Activated naive CD8-positive, alpha-beta T cell (primary cell): ENCODE data around the gene ARV1.

Experiments used
- H3K27ac Mint-ChIP-seq: one replicate; pipeline ENCODE4 v1.8.0; 2021; ENCODE audit warnings: mixed read lengths
- H3K27me3 Mint-ChIP-seq: one replicate; pipeline ENCODE4 v1.8.0; 2021; ENCODE audit warnings: mixed read lengths
- H3K36me3 Mint-ChIP-seq: one replicate; pipeline ENCODE4 v1.8.0; 2021; ENCODE audit warnings: mixed read lengths
- H3K4me1 Mint-ChIP-seq: one replicate; pipeline ENCODE4 v1.8.0; 2021; ENCODE audit warnings: low read depth, mixed read lengths
- H3K4me3 Mint-ChIP-seq: one replicate; pipeline ENCODE4 v1.8.0; 2021; ENCODE audit warnings: mild to moderate bottlenecking, mixed read lengths
- H3K9me3 Mint-ChIP-seq: one replicate; pipeline ENCODE4 v1.8.0; 2021; ENCODE audit warnings: low read depth, mixed read lengths

ARV1 gene

GRCh38 chr1:230978491-230979388, at the start of gene ARV1, which contains the start of gene TTC13:
Gene ARV1 (plus strand): TSS chr1:230979094. CDS start chr1:230979106, 12 bp downstream.
Gene TTC13 (minus strand): TSS chr1:230978861. CDS start chr1:230978830, 31 bp downstream.
- Mint-ChIP-seq H3K4me3 (peak within 1 kb of the TSS; percentile 98), H3K27ac (peak within 1 kb of the TSS; percentile 98), H3K27me3 (no peaks in the 10 kb centered on the region), H3K9me3 (no peaks in the 10 kb centered on the region), H3K4me1 (peaks cover 46% of the 10 kb centered on the region), H3K36me3 (peaks cover 2% of the 10 kb centered on the region)

- Mint-ChIP-seq H3K27ac (no peak overlapping the region), H3K36me3 (peaks cover 6% of the 10 kb centered on the region), H3K27me3 (no peaks in the 10 kb centered on the region), H3K4me1 (no peaks in the 10 kb centered on the region), H3K4me3 (no peak overlapping the region), H3K9me3 (no peaks in the 10 kb centered on the region)
These were observed 47.9 kb upstream of the ARV1 start for GRCh38 chr1:230930986-230931385.

GRCh38 chr1:230935852-230936251, 43.0 kb upstream of the ARV1 start:
- no peaks in the 10 kb centered on the region for H3K9me3 Mint-ChIP-seq
- peaks cover 10% of the 10 kb centered on the region for H3K36me3 Mint-ChIP-seq
- no peak overlapping the region for H3K4me3 Mint-ChIP-seq
- no peak overlapping the region for H3K27ac Mint-ChIP-seq
- H3K27me3 Mint-ChIP-seq: no peaks in the 10 kb centered on the region
- H3K4me1 Mint-ChIP-seq: peaks cover 4% of the 10 kb centered on the region

DNA sequence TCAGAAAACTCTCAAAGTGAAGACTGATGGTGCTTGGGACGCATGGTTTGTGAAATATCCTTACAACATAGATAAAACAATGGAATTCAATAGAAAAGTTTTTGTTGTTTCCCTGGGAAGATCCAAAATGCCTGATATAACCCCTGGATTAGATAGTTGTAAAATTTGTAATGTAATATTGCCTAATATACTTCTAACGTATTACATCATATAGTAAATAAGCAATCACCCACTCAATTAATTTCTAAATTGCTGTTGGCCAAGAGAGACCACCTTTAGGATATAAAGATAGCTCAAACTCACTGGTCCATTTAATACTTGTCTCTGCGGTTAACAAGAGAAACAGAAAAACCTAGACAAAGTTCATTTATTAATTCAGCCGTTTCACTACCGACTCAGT, 42.4 kb upstream of the ARV1 start:
- no peak overlapping the region for H3K4me3 Mint-ChIP-seq
- peaks cover 10% of the 10 kb centered on the region for H3K36me3 Mint-ChIP-seq
- no peak overlapping the region for H3K27ac Mint-ChIP-seq
- H3K9me3 Mint-ChIP-seq: no peaks in the 10 kb centered on the region
- peaks cover 4% of the 10 kb centered on the region for H3K4me1 Mint-ChIP-seq
- H3K27me3 Mint-ChIP-seq: no peaks in the 10 kb centered on the region

DNA sequence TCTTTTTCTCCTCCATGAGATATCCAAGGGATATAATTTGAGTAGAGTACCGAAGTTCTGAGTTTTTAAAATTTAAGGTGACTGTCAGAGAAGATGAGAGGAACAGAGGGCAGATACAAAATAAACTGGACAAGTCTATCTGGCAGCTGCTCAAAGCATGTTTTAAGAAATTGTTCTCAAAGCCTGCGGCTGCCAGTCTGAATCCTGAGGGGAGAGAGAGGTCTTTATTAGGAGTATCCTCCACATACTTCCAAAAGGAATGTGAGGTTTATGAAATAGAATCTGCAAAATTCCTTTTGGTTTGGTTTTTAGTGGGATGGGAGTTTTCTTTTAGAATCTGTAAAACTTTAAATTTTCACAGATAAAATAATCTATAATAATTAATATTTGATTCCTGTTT, 41.5 kb upstream of the ARV1 start:
- H3K4me1 Mint-ChIP-seq: peaks cover 4% of the 10 kb centered on the region
- H3K27me3 Mint-ChIP-seq: no peaks in the 10 kb centered on the region
- H3K36me3 Mint-ChIP-seq: peaks cover 10% of the 10 kb centered on the region
- H3K27ac Mint-ChIP-seq: no peak overlapping the region
- no peaks in the 10 kb centered on the region for H3K9me3 Mint-ChIP-seq
- no peak overlapping the region for H3K4me3 Mint-ChIP-seq

DNA sequence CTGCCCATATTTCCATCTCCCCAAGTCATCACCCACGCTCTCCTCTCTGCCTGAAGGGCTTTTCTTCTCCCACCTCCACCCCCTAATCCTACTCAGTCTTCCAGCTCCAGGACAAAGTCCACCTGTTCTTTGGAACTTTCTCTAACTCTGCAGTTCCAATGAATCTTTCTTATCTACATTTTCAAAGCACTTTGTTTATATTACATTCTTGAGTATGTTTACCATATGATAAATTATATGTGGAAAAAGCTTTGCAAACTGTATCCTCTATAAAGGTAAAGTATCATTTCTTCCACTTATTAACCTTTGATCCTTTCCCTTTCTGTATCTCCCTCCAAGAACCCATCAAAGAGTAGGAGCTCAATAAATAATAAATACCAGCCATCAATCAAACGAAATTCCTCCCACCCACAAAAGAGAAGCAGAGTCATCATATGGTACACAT, 39.9 kb upstream of the ARV1 start:
- Mint-ChIP-seq H3K27me3 (no peaks in the 10 kb centered on the region), H3K4me3 (no peak overlapping the region), H3K9me3 (no peaks in the 10 kb centered on the region), H3K4me1 (peaks cover 4% of the 10 kb centered on the region), H3K27ac (peak overlapping the region; percentile 54), H3K36me3 (peaks cover 8% of the 10 kb centered on the region)

DNA sequence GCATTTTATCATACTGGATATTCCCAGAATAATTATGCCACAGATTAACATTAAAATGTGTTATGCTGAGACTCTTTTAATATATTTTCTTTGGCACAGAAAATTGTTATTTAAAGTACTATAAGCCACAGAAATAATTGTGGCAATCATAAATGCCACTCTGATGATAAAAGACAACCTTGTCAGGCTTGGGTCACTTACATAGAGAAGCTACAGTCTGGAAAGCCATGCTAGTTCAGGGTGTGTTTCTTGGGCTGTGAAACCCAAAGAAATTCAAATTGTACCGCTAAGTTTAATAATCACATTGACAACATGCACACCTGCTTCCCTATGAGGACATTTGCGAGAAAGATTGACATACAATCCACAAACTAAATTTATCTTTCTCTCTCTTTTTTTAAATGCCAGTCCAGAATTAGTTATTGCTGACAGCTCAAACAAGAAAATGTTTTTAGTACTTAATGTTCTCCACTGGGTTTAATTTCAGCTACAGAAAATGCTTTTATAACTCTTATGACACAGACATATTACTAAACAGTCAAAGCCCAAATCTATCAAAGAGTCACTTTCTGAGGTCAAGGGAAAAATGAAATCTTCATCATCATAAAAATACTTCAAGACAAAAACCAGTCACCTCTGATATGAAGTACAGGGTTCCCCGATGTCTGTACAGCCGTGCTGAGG, 38.9 kb upstream of the ARV1 start:
- no peaks in the 10 kb centered on the region for H3K27me3 Mint-ChIP-seq
- H3K9me3 Mint-ChIP-seq: no peaks in the 10 kb centered on the region
- no peak overlapping the region for H3K27ac Mint-ChIP-seq
- peaks cover 4% of the 10 kb centered on the region for H3K4me1 Mint-ChIP-seq
- H3K4me3 Mint-ChIP-seq: no peak overlapping the region
- H3K36me3 Mint-ChIP-seq: peaks cover 9% of the 10 kb centered on the region

- Mint-ChIP-seq H3K27me3 (no peaks in the 10 kb centered on the region), H3K4me1 (peaks cover 4% of the 10 kb centered on the region), H3K36me3 (peaks cover 9% of the 10 kb centered on the region), H3K9me3 (no peaks in the 10 kb centered on the region), H3K4me3 (no peak overlapping the region), H3K27ac (no peak overlapping the region)
These were observed 38.0 kb upstream of the ARV1 start for GRCh38 chr1:230940848-230941247.

- no peaks in the 10 kb centered on the region for H3K9me3 Mint-ChIP-seq
- no peaks in the 10 kb centered on the region for H3K27me3 Mint-ChIP-seq
- H3K36me3 Mint-ChIP-seq: peaks cover 12% of the 10 kb centered on the region
- peaks cover 3% of the 10 kb centered on the region for H3K4me1 Mint-ChIP-seq
- H3K4me3 Mint-ChIP-seq: no peak overlapping the region
- no peak overlapping the region for H3K27ac Mint-ChIP-seq
These were observed 35.8 kb upstream of the ARV1 start for GRCh38 chr1:230943048-230943593.

DNA sequence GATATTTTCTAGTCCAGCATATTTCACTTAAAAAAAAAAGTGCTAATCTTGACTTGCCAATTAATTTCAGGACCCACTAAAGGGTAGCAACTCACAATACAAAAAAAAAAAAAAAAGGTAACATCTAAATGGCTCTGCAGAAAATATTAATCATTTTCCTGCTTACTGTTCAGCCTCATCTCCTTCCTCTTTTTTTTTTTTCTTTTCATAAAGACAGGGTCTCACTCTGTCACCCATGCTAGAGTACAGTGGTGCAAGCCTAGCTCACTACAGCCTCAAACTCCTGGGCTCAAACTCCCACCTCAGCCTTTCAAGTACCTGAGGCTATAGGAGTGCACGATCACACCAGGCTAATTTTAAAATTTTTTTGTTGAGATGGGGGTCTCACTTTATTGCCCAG, 30.6 kb upstream of the ARV1 start:
- Mint-ChIP-seq H3K9me3 (no peaks in the 10 kb centered on the region), H3K27me3 (no peaks in the 10 kb centered on the region), H3K4me3 (no peak overlapping the region), H3K36me3 (peaks cover 13% of the 10 kb centered on the region), H3K27ac (no peak overlapping the region), H3K4me1 (peaks cover 3% of the 10 kb centered on the region)

GRCh38 chr1:230948903-230949302, 30.0 kb upstream of the ARV1 start:
- H3K27me3 Mint-ChIP-seq: no peaks in the 10 kb centered on the region
- H3K4me1 Mint-ChIP-seq: peaks cover 3% of the 10 kb centered on the region
- H3K4me3 Mint-ChIP-seq: no peak overlapping the region

DNA sequence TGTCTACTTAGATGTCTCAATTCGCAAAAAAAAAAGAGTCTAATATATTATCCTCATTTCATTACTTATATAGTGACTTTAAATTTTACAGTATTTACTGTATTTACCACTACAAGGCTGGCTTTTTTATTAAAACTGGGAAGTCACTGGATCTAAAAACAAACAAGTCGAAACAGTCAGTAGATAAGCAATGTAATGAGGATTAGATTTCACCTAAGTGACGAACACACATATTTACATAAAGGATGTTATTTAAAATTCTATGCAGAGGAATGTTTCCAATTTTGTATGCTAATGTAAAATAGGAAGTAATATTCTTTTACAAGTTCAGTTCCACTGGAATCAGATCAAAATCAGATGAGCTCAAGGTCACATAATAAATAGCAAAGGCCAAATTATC, 28.5 kb upstream of the ARV1 start:
- Mint-ChIP-seq H3K9me3 (no peaks in the 10 kb centered on the region), H3K4me1 (peaks cover 5% of the 10 kb centered on the region)

More at GRCh38 chr1:230948903-230949302, 30.0 kb upstream of the ARV1 start:
- Mint-ChIP-seq H3K36me3 (peaks cover 12% of the 10 kb centered on the region), H3K27ac (no peak overlapping the region), H3K9me3 (no peaks in the 10 kb centered on the region)

GRCh38 chr1:230957580-230957989, 21.3 kb upstream of the ARV1 start:
- no peak overlapping the region for H3K27ac Mint-ChIP-seq
- peaks cover 17% of the 10 kb centered on the region for H3K36me3 Mint-ChIP-seq

More for the DNA sequence above, 28.5 kb upstream of the ARV1 start:
- H3K27me3 Mint-ChIP-seq: no peaks in the 10 kb centered on the region
- H3K36me3 Mint-ChIP-seq: peaks cover 12% of the 10 kb centered on the region
- H3K4me3 Mint-ChIP-seq: no peak overlapping the region
- H3K27ac Mint-ChIP-seq: no peak overlapping the region

GRCh38 chr1:230958370-230958769, 20.5 kb upstream of the ARV1 start:
- peaks cover 26% of the 10 kb centered on the region for H3K4me1 Mint-ChIP-seq
- no peaks in the 10 kb centered on the region for H3K27me3 Mint-ChIP-seq
- no peak overlapping the region for H3K27ac Mint-ChIP-seq
- peaks cover 17% of the 10 kb centered on the region for H3K36me3 Mint-ChIP-seq
- H3K9me3 Mint-ChIP-seq: no peaks in the 10 kb centered on the region
- no peak overlapping the region for H3K4me3 Mint-ChIP-seq

More at GRCh38 chr1:230957580-230957989, 21.3 kb upstream of the ARV1 start:
- Mint-ChIP-seq H3K9me3 (no peaks in the 10 kb centered on the region), H3K27me3 (no peaks in the 10 kb centered on the region), H3K4me3 (no peak overlapping the region), H3K4me1 (peaks cover 22% of the 10 kb centered on the region)

GRCh38 chr1:230964896-230965295, 14.0 kb upstream of the ARV1 start:
- Mint-ChIP-seq H3K4me3 (no peak overlapping the region), H3K36me3 (peaks cover 6% of the 10 kb centered on the region), H3K27ac (no peak overlapping the region), H3K9me3 (no peaks in the 10 kb centered on the region), H3K27me3 (no peaks in the 10 kb centered on the region), H3K4me1 (peaks cover 49% of the 10 kb centered on the region)
